ENCODE data around the gene CDK5. TPM values are rescaled to one million over a fixed set of nuclear protein-coding genes. Genes with fewer than 3 reads are reported as not detected.

Gene CDK5
- total RNA-seq, 1 experiment from 2014 or later = 19.8 TPM

GRCh38 chr7:151085329-151085690 lies 27.6 kb upstream of the CDK5 start:
- Histone ChIP-seq H3K27me3 (ENCODE audit: insufficient read depth, low read length) (no peaks in the 10 kb centered on the region), H2AFZ (ENCODE audit: low read depth, low read length, poor library complexity, severe bottlenecking) (no peak overlapping the region), H3K4me2 (ENCODE audit: low read length) (peak overlapping the region; percentile 87), H4K20me1 (ENCODE audit: insufficient read depth) (no peaks in the 10 kb centered on the region), H3K9me2 (ENCODE audit: insufficient read depth) (no peaks in the 10 kb centered on the region), H3K4me1 (ENCODE audit: control insufficient read depth in 1 of 2, insufficient read depth in 2 of 2, low read length in 2 of 2) (peaks cover 30 to 54% of the 10 kb centered on the region in 2 experiments), H3K79me2 (ENCODE audit: insufficient read depth, low read length) (peaks cover 58% of the 10 kb centered on the region), H3K27ac (ENCODE audit: low read depth, low read length) (peak overlapping the region; percentile 90), H3K9me3 (ENCODE audit: control insufficient read depth in 1 of 2, insufficient read depth in 1 of 2, low read depth in 1 of 2, low read length in 2 of 2) (no peaks in the 10 kb centered on the region), H3K4me3 (replicated peaks in 1 of 2; ENCODE audit: low read depth in 1 of 2, low read length in 2 of 2) (peak overlapping the region; percentile 57 to 90), H3K9ac (ENCODE audit: low read length) (peak overlapping the region; percentile 59), H3K36me3 (ENCODE audit: control insufficient read depth in 1 of 2, insufficient read depth in 2 of 2, low read length in 2 of 2) (peaks cover 0 to 10% of the 10 kb centered on the region in 2 experiments; a peak in 1 of 4 replicates)
- no TSS peak for BruUV-seq (replicated peaks)
- ATAC-seq (no peak), DNase-seq (ENCODE audit: low read depth, low spot score) (no peak)
- intact Hi-C loops (cut with micrococcal nuclease) = no loop called here
- ChIA-PET CTCF (interaction anchor here (0.8 to 1.6 kb wide), 4 partner anchors 24 to 67 kb away, joined by 3 to 5 read pairs (median 4); no protein-coding TSS in a partner anchor), POLR2A (interaction anchor here (0.7 to 1.6 kb wide), 4 partner anchors 8 to 31 kb away, joined by 4 to 9 read pairs (median 6); no protein-coding TSS in a partner anchor), RAD21 (ENCODE audit: low non-redundant PET in 1 of 2, low total read pairs in 2 of 2, uncharacterized antibody in 2 of 2, unreplicated experiment in 2 of 2) (interaction anchor here in 1 of 2 experiments (0.9 to 1.0 kb wide), 2 partner anchors 26 to 57 kb away, joined by 3 read pairs; partner anchors contain the start of gene ABCB8)
- TF ChIP-seq CBX3 (IDR thresholded peaks at IDR 0.05; ENCODE audit: low read depth) (no peak), JUND (IDR thresholded peaks at IDR 0.05) (no peak), POLR2A (IDR thresholded peaks at IDR 0.05; ENCODE audit: borderline replicate concordance, extremely low read depth, insufficient read depth, insufficient read length) (no peak), POLR2AphosphoS5 (IDR thresholded peaks at IDR 0.05; ENCODE audit: low read depth, low read length) (no peak), ZNF274 (IDR thresholded peaks at IDR 0.05; ENCODE audit: low read depth, low read length) (no peak), ZBTB33 (IDR thresholded peaks at IDR 0.05; ENCODE audit: extremely low read depth, insufficient replicate concordance, low read length) (no peak), MAX (IDR thresholded peaks at IDR 0.05) (no peak), ELF1 (IDR thresholded peaks at IDR 0.05; ENCODE audit: borderline replicate concordance, low read depth) (no peak), CEBPB (IDR thresholded peaks at IDR 0.05; ENCODE audit: low read depth) (no peak), EGR1 (IDR thresholded peaks at IDR 0.05; ENCODE audit: low read depth) (no peak), REST (IDR thresholded peaks at IDR 0.05; ENCODE audit: low read depth) (no peak), SIN3A (IDR thresholded peaks at IDR 0.05; ENCODE audit: low read depth) (no peak)

Measured in HCT116 (cell line).